Measurements from ENCODE around the gene IMP3.

The IMP3 gene

DNA sequence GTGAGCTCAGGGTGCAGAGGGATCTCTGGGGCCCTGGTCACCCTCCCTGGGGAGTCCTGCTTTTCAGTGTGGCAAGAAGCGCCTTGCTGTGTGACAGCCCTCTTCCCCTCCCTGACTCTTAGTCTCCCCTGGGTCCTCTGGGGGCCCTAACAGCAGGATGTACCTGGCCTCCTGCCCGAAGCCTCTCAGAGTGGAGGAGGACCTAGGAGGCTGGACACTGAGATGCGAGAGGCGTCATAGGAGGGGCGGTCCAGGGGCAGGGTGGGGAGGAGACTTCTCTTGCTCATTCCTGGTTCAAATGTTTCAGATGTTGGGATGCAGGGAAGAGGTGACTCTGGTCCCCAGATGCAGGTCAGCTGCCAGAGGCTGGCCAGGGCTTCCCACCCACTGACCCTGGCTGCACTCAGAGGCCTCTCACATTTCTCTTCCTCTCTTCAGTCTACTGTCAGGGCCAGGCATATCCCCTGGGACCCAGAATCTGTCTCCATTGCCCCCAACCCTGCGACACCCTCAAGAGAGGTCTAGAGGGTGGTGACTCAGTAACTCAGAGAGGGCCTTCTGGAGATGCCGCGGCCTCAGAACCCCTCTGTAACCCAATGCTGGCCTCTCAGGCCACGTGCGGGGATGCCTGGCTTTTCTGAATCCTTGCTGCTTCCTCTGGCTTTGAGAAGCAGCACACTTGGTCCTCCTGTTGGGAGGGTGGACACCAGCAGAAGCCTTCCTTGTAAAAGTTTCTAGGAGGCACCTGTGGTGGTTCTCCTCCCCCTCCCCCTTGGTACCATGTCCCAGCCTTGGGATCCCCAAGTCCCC is 33.6 kb upstream of the IMP3 start:
- in situ Hi-C loops (cut with MboI; ENCODE audit: low sequenced_read_pairs): no loop called here

- in situ Hi-C loops (cut with MboI; ENCODE audit: low sequenced_read_pairs): no loop called here
Measured at GRCh38 chr15:75672646-75673425, 32.8 kb upstream of the IMP3 start.

DNA sequence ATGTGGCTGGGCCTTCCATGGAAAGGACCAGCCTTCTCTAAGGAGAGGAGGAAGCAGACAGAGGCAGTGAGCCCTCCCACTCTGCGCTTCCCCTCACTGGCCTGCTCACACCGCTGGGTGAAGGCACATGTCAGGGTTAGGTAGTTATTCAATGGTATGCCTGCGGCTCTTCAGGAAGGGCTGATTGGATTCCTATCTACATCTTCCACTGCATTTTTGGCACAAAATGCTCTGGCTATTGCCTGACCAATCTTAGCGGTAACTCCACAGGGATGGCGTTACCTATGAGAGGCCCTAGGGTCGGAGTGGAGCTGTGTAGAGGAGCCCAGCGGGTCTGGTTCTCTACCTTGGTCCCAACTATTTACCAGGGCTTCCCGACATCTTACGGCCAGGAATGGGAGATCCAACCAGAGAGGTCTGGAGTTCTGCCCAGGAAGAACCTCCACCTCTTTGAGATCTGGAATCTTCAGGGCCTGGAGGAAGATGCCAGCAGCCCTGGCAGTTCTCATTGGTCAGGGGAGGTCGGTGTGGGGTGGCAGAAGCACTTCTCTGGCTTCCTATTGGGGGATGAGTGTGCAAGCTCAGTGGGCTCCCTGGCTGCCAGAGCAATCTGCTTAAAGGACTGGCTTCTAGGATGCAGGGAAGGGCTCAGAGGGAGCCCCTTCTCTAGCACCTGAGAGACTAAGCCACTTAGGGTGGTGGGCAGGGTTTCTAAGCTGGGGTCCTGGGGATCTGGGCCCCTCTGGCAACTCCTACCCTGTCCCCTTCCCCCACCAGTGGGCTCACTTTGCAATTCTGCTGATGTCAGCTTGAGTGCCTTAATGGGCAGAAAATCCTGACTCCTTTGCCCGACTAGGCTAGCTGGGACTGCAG is 31.9 kb upstream of the IMP3 start:
- in situ Hi-C loops (cut with MboI; ENCODE audit: low sequenced_read_pairs): no loop called here

DNA sequence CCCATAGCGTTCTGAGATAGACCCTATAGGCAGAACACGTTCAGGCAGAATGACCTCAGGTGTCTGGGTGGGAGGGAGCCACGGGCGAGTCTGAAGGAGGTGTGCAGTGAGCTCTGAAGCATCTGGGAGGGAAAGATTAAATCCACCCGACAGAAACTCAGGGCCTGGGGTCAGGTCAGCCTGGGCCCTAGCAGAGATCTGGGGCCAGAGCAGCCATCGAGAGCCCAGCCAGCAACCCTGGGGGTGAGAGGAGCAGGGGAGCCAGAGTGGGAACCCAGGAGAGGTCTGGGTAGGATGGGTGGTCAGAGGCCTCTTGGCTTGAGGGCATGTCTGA is 29.8 kb upstream of the IMP3 start:
- in situ Hi-C loops (cut with MboI; ENCODE audit: low sequenced_read_pairs): no loop called here

DNA sequence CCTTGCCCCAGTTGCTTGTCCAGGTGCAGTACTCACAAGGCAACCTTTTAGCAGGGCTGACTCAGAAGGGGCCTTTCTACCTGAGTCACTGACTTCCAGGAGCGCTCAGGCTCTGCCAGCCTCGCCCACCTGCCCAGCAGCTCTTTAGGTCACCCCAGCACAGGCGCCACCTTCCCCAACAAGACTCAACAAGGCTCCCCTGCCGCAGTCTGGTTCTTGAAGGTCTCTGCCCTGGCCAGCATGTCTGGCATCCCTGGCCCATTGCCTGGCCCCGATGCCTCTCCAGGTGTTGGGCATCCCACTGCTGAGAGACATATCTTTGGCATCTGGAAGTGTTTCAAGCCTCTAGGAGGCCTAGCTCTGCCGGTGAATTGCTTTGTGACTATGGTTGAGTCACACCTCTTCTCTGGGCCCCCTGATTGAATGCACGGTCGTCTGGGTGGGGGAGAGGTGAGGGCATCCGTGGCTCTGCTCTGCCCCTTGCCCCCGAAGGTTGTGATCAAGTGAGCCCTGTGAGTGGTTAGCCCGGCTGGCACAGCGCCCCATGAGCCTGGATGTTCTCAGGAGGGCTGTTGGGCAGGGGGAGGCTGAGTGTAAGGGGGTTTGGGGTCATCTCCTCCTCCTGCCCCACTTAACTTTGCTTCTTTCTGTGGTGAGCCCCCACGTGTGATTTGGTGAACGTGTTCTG is 29.3 kb upstream of the IMP3 start:
- in situ Hi-C loops (cut with MboI; ENCODE audit: low sequenced_read_pairs): no loop called here

DNA sequence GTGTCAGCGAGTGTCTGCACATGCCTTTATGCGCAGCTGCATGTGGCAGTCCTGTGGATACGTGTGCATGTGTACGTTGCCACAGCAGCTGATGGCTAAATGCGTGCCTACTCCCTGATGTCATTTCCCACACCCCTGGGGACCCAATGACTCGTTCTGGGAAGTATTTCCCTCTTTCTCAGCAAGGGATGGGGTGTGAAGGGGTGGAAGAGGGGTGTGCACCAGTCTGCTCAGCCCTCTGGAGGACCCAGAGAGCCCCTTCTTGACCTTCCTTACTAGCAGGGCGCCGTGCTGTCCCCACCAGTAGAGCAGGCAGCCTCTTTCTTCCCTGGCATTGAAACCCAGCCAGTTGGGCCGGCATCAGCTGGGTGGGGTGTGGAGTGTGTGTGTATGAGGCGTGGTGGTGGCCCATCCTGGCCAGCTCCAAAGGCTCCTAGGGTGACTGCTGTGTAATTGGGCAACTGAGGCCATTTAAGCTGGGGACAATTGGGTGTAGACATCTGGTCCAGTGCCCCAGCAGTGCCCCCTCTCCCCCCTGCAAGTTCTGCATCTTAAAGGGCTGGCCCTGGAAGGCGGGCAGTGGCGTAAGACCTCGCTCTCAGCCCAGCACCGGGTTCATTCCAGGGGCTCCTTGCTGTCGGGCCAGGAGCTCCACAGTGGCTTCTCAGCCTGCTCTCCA is 26.9 kb upstream of the IMP3 start:
- in situ Hi-C loops (cut with MboI; ENCODE audit: low sequenced_read_pairs): no loop called here

GRCh38 chr15:75663931-75664421 is 24.0 kb upstream of the IMP3 start:
- in situ Hi-C loops (cut with MboI; ENCODE audit: low sequenced_read_pairs): no loop called here

DNA sequence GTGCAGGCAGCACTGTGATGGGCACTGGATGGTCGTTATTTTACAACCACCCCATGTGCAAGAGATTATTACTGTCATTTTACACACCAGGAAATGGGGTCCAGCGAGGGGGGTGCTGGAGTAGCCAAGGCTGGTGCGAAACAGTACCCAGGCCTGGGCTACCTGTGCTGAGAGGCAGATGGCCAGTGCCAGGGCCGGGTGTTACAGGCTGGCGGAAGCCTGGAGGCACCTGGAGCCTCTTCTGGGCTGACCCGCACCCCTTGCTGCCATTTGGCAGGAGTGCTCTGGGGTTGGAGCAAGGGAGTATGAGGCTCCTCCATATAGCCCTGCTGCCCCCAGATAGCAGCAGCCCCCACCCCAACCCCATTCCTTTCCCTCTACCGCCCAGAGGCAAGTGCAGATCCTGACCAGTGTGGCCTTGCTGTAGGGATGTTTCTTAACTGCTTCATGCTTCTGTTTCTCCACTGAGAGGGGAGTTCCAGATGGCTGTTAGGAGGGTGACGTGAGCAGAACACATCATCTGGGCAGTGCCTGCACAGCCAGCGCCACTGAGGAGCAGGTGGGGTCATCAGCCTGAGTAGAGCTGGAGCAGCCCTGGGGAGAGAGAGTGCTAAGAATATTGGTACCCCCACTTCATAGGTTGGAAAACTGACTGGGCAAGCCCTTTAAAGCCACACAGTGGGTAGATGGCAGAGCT is 22.9 kb upstream of the IMP3 start:
- in situ Hi-C loops (cut with MboI; ENCODE audit: low sequenced_read_pairs): no loop called here

DNA sequence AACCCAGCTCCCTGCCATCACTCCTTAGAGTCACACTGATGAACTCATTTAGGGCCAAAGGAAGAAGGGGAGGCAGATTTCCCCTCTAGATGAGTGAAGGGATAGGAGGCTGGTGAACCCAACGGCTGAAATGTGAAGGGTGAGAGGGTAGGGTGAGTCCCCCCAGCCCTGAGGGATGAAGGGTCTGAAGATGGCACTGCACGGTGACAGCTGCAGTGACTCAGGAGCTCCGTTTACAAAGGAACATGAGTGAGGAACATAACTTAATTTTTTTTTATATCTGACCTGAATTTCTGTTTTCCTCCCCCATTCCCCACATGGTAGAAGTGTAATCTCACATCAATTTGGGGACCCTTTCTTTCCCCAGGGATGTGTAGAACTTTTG is 21.7 kb upstream of the IMP3 start:
- in situ Hi-C loops (cut with MboI; ENCODE audit: low sequenced_read_pairs): no loop called here

GRCh38 chr15:75661100-75661755 is 21.2 kb upstream of the IMP3 start:
- in situ Hi-C loops (cut with MboI; ENCODE audit: low sequenced_read_pairs): no loop called here

DNA sequence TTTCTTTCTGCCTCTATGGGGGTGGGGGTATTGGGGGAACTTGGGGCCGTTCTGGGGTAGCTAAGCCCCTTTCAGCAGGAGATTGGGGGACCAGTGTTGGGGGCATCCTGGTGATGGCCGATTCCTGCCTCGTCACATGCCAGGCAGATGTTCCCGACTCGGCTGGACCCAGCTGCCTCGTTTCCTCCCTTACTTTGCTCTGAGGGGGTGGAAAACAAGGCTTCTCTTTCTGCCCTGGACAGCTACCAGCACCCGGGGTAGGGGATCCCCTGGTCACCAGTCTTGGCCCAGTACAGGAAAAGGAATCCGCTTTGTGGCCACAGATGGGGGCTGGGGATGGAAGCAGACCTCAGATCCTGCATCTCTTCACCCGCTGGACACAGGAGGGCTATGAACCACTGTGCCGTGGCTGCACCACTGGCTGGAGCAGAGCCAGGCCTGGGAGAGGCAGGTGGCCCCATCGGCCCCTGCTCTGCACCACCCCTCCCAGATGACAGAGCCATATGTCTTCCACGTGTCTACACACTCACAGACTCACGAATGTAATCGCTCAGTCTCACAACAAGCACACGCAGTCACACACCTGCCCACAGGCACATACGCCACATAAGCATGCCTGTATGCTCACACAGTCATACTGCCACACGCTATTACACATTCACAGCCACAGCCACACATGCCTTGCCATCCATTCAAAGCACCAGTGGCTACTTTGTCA is 20.1 kb upstream of the IMP3 start:
- in situ Hi-C loops (cut with MboI; ENCODE audit: low sequenced_read_pairs): no loop called here

DNA sequence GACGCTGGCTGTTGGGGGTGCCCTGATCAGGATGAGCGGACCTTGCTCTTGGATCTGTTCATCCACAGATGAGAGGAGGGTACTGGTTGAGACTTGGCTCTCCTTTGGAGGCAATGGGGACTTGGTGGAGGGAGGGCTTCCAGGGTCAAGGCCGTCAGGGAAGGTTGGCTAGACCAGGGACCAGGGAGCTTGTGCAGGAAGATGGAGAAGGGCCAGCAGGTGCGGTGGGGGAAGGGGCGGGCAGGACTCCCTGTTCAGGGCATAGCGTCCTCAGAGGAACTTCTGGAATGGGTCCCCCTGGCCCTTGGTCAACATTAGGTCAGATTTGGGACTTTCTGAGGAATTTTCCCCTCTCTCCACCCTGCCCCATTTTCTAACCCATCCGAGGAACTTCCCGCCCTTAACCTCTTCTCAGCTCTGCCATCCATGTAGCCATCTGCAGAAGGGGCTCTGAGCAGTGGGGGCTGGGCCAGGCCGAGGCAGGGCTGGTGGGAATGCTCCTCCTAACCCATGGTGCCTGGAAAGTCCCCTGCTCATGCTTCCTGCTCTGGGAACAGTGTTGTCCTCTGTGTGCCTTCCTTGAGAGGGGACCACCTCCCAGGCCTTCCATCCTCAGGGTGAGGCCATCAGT is 19.2 kb upstream of the IMP3 start:
- in situ Hi-C loops (cut with MboI; ENCODE audit: low sequenced_read_pairs): no loop called here

GRCh38 chr15:75656813-75657212 is 16.8 kb upstream of the IMP3 start:
- in situ Hi-C loops (cut with MboI; ENCODE audit: low sequenced_read_pairs): no loop called here

- in situ Hi-C loops (cut with MboI; ENCODE audit: low sequenced_read_pairs): no loop called here
Measured at GRCh38 chr15:75656331-75656730, 16.3 kb upstream of the IMP3 start.

DNA sequence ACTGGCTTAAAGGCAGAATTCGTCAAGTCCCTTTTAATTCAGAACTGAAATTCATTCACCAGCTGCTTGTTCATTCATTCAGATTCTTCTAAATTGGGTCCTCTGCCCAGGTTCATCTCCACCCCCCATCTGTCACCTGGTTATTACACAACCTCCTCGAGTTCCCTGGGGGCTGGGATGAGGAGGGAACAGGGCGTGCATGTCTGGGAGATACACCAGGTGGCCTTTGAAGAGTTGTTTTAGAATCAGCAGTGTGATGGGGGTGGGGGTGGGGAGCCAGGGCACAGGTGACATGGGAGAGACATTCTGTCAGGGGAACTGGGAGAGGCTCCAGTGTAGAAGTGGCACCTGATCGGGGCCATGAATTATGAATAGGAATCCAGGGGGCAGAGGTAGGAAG is 15.9 kb upstream of the IMP3 start:
- in situ Hi-C loops (cut with MboI; ENCODE audit: low sequenced_read_pairs): no loop called here

DNA sequence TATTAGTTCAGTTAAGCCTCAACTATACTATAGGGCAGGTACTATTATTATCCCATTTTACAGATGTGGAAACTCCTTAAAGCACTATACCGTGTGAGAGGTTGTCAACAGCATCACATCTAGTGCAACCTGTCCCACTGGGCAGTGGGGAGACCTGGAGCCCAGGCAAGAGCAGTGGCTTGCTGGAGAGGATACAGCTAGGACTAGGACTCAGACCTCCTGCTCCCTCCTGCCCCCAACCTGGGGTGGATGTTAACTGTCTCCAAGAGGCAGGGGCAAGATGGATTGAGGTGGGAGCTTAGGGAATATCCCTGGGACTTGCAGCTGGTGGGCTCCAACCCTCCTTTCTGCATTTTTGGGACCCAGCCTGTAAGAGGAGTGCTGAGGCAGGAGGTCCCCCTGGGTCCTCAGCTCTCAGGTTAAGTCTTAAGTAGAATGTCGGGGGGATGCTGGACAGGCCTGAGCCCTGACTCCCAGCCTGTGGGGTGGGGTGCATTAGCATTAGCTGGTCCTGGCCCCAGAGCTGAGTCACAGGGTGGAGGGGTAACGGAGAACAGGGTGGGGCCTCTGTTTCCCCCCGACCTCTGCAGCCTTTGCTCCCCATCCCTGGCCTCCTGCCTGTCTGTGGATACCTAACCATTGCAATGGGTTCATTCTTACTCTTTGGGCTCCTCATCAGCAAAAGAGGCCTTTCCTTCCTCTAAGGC is 14.3 kb upstream of the IMP3 start:
- in situ Hi-C loops (cut with MboI; ENCODE audit: low sequenced_read_pairs): no loop called here

GRCh38 chr15:75653347-75653913 is 13.4 kb upstream of the IMP3 start:
- in situ Hi-C loops (cut with MboI; ENCODE audit: low sequenced_read_pairs): no loop called here
